ENCODE data around the gene RER1. TPM values are rescaled to one million over a fixed set of nuclear protein-coding genes. Genes with fewer than 3 reads are reported as not detected.

RER1 gene
- total and polyA plus RNA-seq, 7 donors = 68.8 to 119 (median 90.0) TPM

GRCh38 chr1:2405588-2406295 is 14.1 kb downstream of the RER1 start:
- H3K27me3 ChIP-seq (ENCODE audit: insufficient read depth in 3 of 3, low read length in 2 of 3) = no peaks in the 10 kb centered on the region
- ATAC-seq (peak in 1 of 4 donors; percentile 13), DNase-seq (no peak)
- H3K4me1 ChIP-seq = no peaks in the 10 kb centered on the region
- no peak overlapping the region for H3K4me3 ChIP-seq
- no peak for TF ChIP-seq CTCF (IDR thresholded peaks at IDR 0.05)
- 74 to 77% (median 74%) methylated on average over 27 to 28 of the region's 28 CpGs for WGBS, 3 donors
- peaks cover 12 to 88% of the 10 kb centered on the region in 2 donors for H3K36me3 ChIP-seq (ENCODE audit: insufficient read depth in 1 of 2, low read depth in 1 of 2)
- intact Hi-C loops (cut with DNase I) = no loop called here
- no peaks in the 10 kb centered on the region for H3K9me3 ChIP-seq
- no peak overlapping the region for H3K27ac ChIP-seq

GRCh38 chr1:2406451-2407041 is 14.9 kb downstream of the RER1 start:
- Histone ChIP-seq H3K9me3 (no peaks in the 10 kb centered on the region), H3K36me3 (ENCODE audit: insufficient read depth in 1 of 2, low read depth in 1 of 2) (peaks cover 10 to 83% of the 10 kb centered on the region in 2 donors), H3K27me3 (ENCODE audit: insufficient read depth in 3 of 3, low read length in 2 of 3) (no peaks in the 10 kb centered on the region), H3K27ac (no peak overlapping the region), H3K4me3 (no peak overlapping the region), H3K4me1 (peaks cover 3% of the 10 kb centered on the region)
- ATAC-seq (peak in 1 of 4 donors; percentile 8), DNase-seq (no peak)
- intact Hi-C loops (cut with DNase I) = no loop called here
- TF ChIP-seq CTCF (IDR thresholded peaks at IDR 0.05) = no peak
- WGBS, 3 donors = 68 to 71% (median 69%) methylated on average over 26 of the region's 26 CpGs

- Histone ChIP-seq H3K27ac (no peak overlapping the region), H3K4me1 (peaks cover 7% of the 10 kb centered on the region), H3K27me3 (ENCODE audit: insufficient read depth in 3 of 3, low read length in 2 of 3) (no peaks in the 10 kb centered on the region), H3K9me3 (no peaks in the 10 kb centered on the region), H3K4me3 (no peak overlapping the region), H3K36me3 (ENCODE audit: insufficient read depth in 1 of 2, low read depth in 1 of 2) (peaks cover 10 to 75% of the 10 kb centered on the region in 2 donors)
- no peak for ATAC-seq
- 74 to 87% (median 79%) methylated on average over 24 to 25 of the region's 25 CpGs for WGBS, 3 donors
- no peak for DNase-seq
- intact Hi-C loops (cut with DNase I) = no loop called here
- no peak for TF ChIP-seq CTCF (IDR thresholded peaks at IDR 0.05)
These were observed 15.7 kb downstream of the RER1 start for GRCh38 chr1:2407166-2407990.

GRCh38 chr1:2407991-2408275 is 16.3 kb downstream of the RER1 start:
- Histone ChIP-seq H3K4me3 (no peak overlapping the region), H3K4me1 (peaks cover 7% of the 10 kb centered on the region), H3K36me3 (ENCODE audit: insufficient read depth in 1 of 2, low read depth in 1 of 2) (peaks cover 10 to 69% of the 10 kb centered on the region in 2 donors), H3K9me3 (no peaks in the 10 kb centered on the region), H3K27ac (no peak overlapping the region), H3K27me3 (ENCODE audit: insufficient read depth in 3 of 3, low read length in 2 of 3) (no peaks in the 10 kb centered on the region)
- TF ChIP-seq CTCF (IDR thresholded peaks at IDR 0.05) = no peak
- WGBS, 3 donors = 93 to 95% (median 94%) methylated on average over 8 of the region's 8 CpGs
- no peak for DNase-seq
- ATAC-seq = no peak
- intact Hi-C loops (cut with DNase I) = no loop called here

Measured in psoas muscle (tissue), 8 donors.